BLaER1 (cell line): ENCODE data around the gene GPRC5C.
"Not testable (repeated sequence)": the region's sequence is repeated elsewhere in the genome, so short reads cannot be mapped to it uniquely, and the experiment has no call there.

Source experiments
- H3K27ac ChIP-seq: shearing (Covaris generic); formaldehyde crosslinking; 2 replicates; pipeline ENCODE4 v1.8.1; 2022
- H3K27me3 ChIP-seq: shearing (Covaris generic); formaldehyde crosslinking; 2 replicates; pipeline ENCODE4 v1.8.1; 2022
- H3K36me3 ChIP-seq: shearing (Covaris generic); formaldehyde crosslinking; 2 replicates; pipeline ENCODE4 v1.8.1; 2022
- H3K4me1 ChIP-seq: shearing (Covaris generic); formaldehyde crosslinking; 2 replicates; pipeline ENCODE4 v1.8.1; 2022
- H3K4me2 ChIP-seq: shearing (Covaris generic); formaldehyde crosslinking; 2 replicates; pipeline ENCODE4 v1.8.1; 2022
- H3K4me3 ChIP-seq: shearing (Covaris generic); formaldehyde crosslinking; 2 replicates; pipeline ENCODE4 v1.8.1; 2022
- H3K9ac ChIP-seq: shearing (Covaris generic); formaldehyde crosslinking; 2 replicates; pipeline ENCODE4 v1.8.1; 2022
- H3K9me3 ChIP-seq: shearing (Covaris generic); formaldehyde crosslinking; 2 replicates; pipeline ENCODE4 v1.8.1; 2022
- H4K20me1 ChIP-seq: shearing (Covaris generic); formaldehyde crosslinking; 2 replicates; pipeline ENCODE4 v1.8.1; 2022
- Cebpa-rat ChIP-seq: shearing (Covaris generic); IDR thresholded peaks from 2 replicates; pipeline ENCODE4 v1.8.1; 2022

The GPRC5C gene

GRCh38 chr17:74478420-74479100 lies 46.7 kb downstream of the GPRC5C start:
- peaks cover 42% of the 10 kb centered on the region for H3K4me1 ChIP-seq
- H3K27ac ChIP-seq = peak overlapping the region; percentile 38; the same call in 1 of the 2 replicates
- H3K4me3 ChIP-seq = no peak overlapping the region
- no peak overlapping the region for H3K9ac ChIP-seq
- no peak for TF ChIP-seq Cebpa-rat
- no peaks in the 10 kb centered on the region for H3K27me3 ChIP-seq
- no peaks in the 10 kb centered on the region for H4K20me1 ChIP-seq
- H3K9me3 ChIP-seq = peaks cover 17% of the 10 kb centered on the region
- H3K4me2 ChIP-seq = peak overlapping the region; percentile 69
- no peaks in the 10 kb centered on the region for H3K36me3 ChIP-seq

GRCh38 chr17:74480290-74480689 lies 48.4 kb downstream of the GPRC5C start:
- Histone ChIP-seq H3K4me1 (peaks cover 28% of the 10 kb centered on the region), H4K20me1 (no peaks in the 10 kb centered on the region), H3K27me3 (no peaks in the 10 kb centered on the region), H3K9me3 (peaks cover 13% of the 10 kb centered on the region), H3K4me3 (no peak overlapping the region), H3K4me2 (peak overlapping the region; percentile 4; the same call in 1 of the 2 replicates), H3K36me3 (no peaks in the 10 kb centered on the region), H3K9ac (no peak overlapping the region), H3K27ac (no peak overlapping the region)
- no peak for TF ChIP-seq Cebpa-rat

- Histone ChIP-seq H3K27ac (no peak overlapping the region), H3K9ac (no peak overlapping the region), H3K4me1 (peaks cover 28% of the 10 kb centered on the region), H3K9me3 (0 out of 2 replicates have a peak, but pooled peaks cover under 1% of the 10 kb centered on the region), H4K20me1 (no peaks in the 10 kb centered on the region), H3K36me3 (no peaks in the 10 kb centered on the region), H3K27me3 (no peaks in the 10 kb centered on the region), H3K4me2 (no peak overlapping the region), H3K4me3 (no peak overlapping the region)
- no peak for TF ChIP-seq Cebpa-rat
These were observed 49.7 kb downstream of the GPRC5C start for GRCh38 chr17:74481621-74482020.

GRCh38 chr17:74484066-74484465 lies 52.2 kb downstream of the GPRC5C start:
- Histone ChIP-seq H4K20me1 (no peaks in the 10 kb centered on the region), H3K4me1 (peaks cover 11% of the 10 kb centered on the region), H3K9ac (no peak overlapping the region)

GRCh38 chr17:74485022-74485743 lies 53.3 kb downstream of the GPRC5C start:
- no peak for TF ChIP-seq Cebpa-rat
- Histone ChIP-seq H3K4me3 (no peak overlapping the region), H3K36me3 (no peaks in the 10 kb centered on the region), H3K27me3 (no peaks in the 10 kb centered on the region), H3K4me2 (no peak overlapping the region), H3K9ac (no peak overlapping the region), H3K4me1 (no peaks in the 10 kb centered on the region), H4K20me1 (no peaks in the 10 kb centered on the region), H3K9me3 (peaks cover 17% of the 10 kb centered on the region), H3K27ac (no peak overlapping the region)

More at GRCh38 chr17:74484066-74484465, 52.2 kb downstream of the GPRC5C start:
- no peak overlapping the region for H3K4me3 ChIP-seq
- H3K4me2 ChIP-seq = no peak overlapping the region
- H3K27me3 ChIP-seq = no peaks in the 10 kb centered on the region
- peaks cover 17% of the 10 kb centered on the region for H3K9me3 ChIP-seq
- no peaks in the 10 kb centered on the region for H3K36me3 ChIP-seq
- H3K27ac ChIP-seq = no peak overlapping the region
- TF ChIP-seq Cebpa-rat = no peak

DNA sequence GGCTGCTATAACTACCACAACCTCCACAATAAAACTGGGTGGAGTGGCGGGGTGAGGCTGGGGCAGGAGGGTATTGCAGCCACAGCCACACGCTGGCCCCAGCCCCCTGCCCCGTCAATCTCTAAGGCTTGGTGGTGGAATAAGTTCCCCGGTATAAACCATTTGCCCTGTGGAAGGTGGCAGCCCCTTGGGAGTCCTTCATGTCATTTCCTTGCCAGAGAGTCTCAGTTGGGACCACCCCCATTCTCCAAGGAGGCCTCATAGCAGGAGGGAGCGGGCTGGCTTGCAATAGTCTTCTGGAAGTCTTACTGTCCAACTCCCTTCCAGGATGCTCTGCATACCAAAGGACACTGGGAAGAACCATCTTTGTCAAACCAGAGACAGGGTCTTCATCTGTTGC lies 54.0 kb downstream of the GPRC5C start:
- H3K9me3 ChIP-seq = peaks cover 17% of the 10 kb centered on the region
- TF ChIP-seq Cebpa-rat = no peak
- no peak overlapping the region for H3K9ac ChIP-seq
- no peak overlapping the region for H3K27ac ChIP-seq
- no peaks in the 10 kb centered on the region for H3K27me3 ChIP-seq
- no peak overlapping the region for H3K4me2 ChIP-seq
- H3K4me3 ChIP-seq = no peak overlapping the region
- no peaks in the 10 kb centered on the region for H4K20me1 ChIP-seq
- H3K36me3 ChIP-seq = no peaks in the 10 kb centered on the region
- no peaks in the 10 kb centered on the region for H3K4me1 ChIP-seq

GRCh38 chr17:74488276-74488675 lies 56.4 kb downstream of the GPRC5C start:
- H3K27ac ChIP-seq, H3K4me1 ChIP-seq, H3K36me3 ChIP-seq, H3K4me3 ChIP-seq, H3K9ac ChIP-seq, H3K4me2 ChIP-seq, H4K20me1 ChIP-seq, H3K27me3 ChIP-seq: not testable (repeated sequence)
- H3K9me3 ChIP-seq = peaks cover 17% of the 10 kb centered on the region

DNA sequence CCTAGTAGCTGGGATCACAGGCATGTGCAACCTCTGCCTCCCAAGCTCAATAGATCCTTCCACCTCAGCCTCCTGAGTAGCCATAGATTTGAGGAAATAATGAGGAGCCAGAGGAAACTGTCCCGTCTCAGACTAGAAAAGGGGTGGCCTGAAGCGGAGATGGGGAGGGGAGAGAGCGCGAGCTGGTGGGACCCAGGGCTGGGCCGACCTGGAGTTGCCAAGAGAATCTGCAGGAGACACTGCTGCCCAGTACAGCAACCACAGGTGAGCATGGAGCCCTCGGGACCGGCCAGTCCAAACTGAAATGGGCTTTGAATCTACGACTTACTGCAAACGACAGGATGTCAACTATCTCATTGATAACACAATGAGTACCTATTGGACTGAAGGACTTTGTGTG lies 58.8 kb downstream of the GPRC5C start:
- Histone ChIP-seq H3K4me1 (peaks cover 4% of the 10 kb centered on the region; the same call in 1 of the 2 replicates), H3K9ac (no peak overlapping the region), H3K36me3 (no peaks in the 10 kb centered on the region), H3K27me3 (no peaks in the 10 kb centered on the region), H3K27ac (no peak overlapping the region), H4K20me1 (no peaks in the 10 kb centered on the region), H3K4me2 (no peak overlapping the region), H3K4me3 (no peak overlapping the region), H3K9me3 (peaks cover 17% of the 10 kb centered on the region)
- no peak for TF ChIP-seq Cebpa-rat

DNA sequence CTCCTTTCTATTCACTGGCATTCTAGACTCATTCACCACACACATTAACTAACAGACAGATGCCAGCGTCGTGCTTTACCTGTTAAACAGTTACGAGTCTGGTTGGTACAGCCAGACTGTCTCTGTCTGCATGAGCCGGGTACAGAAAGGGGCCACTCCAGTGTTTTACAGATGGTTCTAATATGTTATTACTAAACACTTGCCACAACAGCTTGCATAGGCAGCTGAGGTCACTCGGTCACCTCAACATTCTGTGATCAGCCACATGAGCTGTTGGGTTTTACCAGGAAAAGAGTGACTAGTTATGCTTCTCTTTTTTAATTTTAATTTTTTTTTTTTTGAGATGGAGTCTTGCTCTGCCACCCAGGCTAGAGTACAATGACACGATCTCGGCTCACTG lies 59.7 kb downstream of the GPRC5C start:
- no peaks in the 10 kb centered on the region for H3K27me3 ChIP-seq
- H3K9ac ChIP-seq = no peak overlapping the region
- peaks cover 17% of the 10 kb centered on the region for H3K9me3 ChIP-seq
- no peak overlapping the region for H3K27ac ChIP-seq
- H3K4me3 ChIP-seq = no peak overlapping the region
- no peak overlapping the region for H3K4me2 ChIP-seq
- no peaks in the 10 kb centered on the region for H4K20me1 ChIP-seq
- peaks cover 4% of the 10 kb centered on the region; the same call in 1 of the 2 replicates for H3K4me1 ChIP-seq
- TF ChIP-seq Cebpa-rat = no peak
- H3K36me3 ChIP-seq = no peaks in the 10 kb centered on the region

DNA sequence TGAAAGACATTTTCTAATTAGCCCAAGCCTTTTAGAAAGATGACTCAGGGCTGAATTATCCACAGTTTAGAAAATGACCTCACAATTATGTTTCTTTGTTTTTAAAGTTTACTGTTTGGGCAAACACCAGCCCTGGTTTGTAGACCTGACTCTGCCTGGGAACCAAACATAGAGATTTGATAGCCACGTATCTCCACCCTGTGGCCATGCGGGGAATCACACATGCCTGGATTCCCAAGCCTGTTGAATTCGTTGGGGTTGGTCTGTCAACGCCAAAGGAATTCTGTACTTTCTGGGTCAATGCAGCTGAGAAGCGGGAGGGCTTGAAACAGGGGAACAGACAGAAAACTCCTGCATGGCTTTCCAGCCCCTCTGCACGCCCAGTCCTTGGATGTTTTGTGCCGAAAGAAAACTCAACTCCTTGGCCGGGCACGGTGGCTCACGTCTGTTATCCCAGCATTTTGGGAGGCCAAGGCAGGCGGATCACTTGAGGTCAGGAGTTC lies 61.5 kb downstream of the GPRC5C start:
- H3K4me2 ChIP-seq = no peak overlapping the region
- peaks cover 4% of the 10 kb centered on the region; the same call in 1 of the 2 replicates for H3K4me1 ChIP-seq
- no peak for TF ChIP-seq Cebpa-rat
- peaks cover 6% of the 10 kb centered on the region for H3K9me3 ChIP-seq
- H4K20me1 ChIP-seq = no peaks in the 10 kb centered on the region
- no peak overlapping the region for H3K27ac ChIP-seq
- no peaks in the 10 kb centered on the region for H3K27me3 ChIP-seq
- H3K9ac ChIP-seq = no peak overlapping the region
- H3K4me3 ChIP-seq = no peak overlapping the region
- H3K36me3 ChIP-seq = no peaks in the 10 kb centered on the region
